Uterus (tissue), 4 donors: ENCODE data around the gene ADGRD2. TPM values are rescaled to one million over a fixed set of nuclear protein-coding genes. Genes with fewer than 3 reads are reported as not detected.

Experiments
- DNase-seq, 2 donors: peaks; one replicate each; pipeline ENCODE4 v3.0.0-alpha.2; 2019 to 2020
- H3K27ac ChIP-seq, 2 donors: fragments of 200-600 bp; sonication (generic); 1 replicate in 1 of 2; 2 replicates in 1 of 2; pipeline ENCODE4 v1.5.1; 2016 to 2018
- H3K27me3 ChIP-seq, 2 donors: fragments of 200-600 bp; sonication (generic); one replicate each; pipeline ENCODE4 v1.5.1; 2018 to 2019; ENCODE audit warnings: control low read depth in 1 of 2
- H3K36me3 ChIP-seq, 2 donors: fragments of 200-600 bp; sonication (generic); one replicate each; pipeline ENCODE4 v1.5.1; 2019; ENCODE audit warnings: control low read depth in 1 of 2
- H3K4me1 ChIP-seq, 2 donors: fragments of 200-600 bp; sonication (generic); one replicate each; pipeline ENCODE4 v1.5.1; 2018 to 2019; ENCODE audit warnings: control low read depth in 1 of 2
- H3K4me3 ChIP-seq, 2 donors: fragments of 200-600 bp; sonication (generic); 1 replicate in 1 of 2; 2 replicates in 1 of 2; pipeline ENCODE4 v1.5.1; 2018 to 2019; ENCODE audit warnings: mild to moderate bottlenecking in 1 of 2
- H3K9me3 ChIP-seq, 2 donors: fragments of 200-600 bp; sonication (generic); one replicate each; pipeline ENCODE4 v1.5.1; 2019; ENCODE audit warnings: control low read depth in 1 of 2
- CTCF ChIP-seq, 4 experiments: fragments of 200-600 bp in 2 of 4; fragments of 450-650 bp in 2 of 4; sonication (generic) in 2 of 4; IDR thresholded peaks; one replicate each; pipeline ENCODE4 v1.5.1; 2016 to 2019; ENCODE audit warnings: antibody characterized with exemption in 4 of 4, mild to moderate bottlenecking in 2 of 4, moderate library complexity in 1 of 4
- POLR2A ChIP-seq, 2 donors: fragments of 450-650 bp; IDR thresholded peaks; one replicate each; pipeline ENCODE4 v1.6.1; 2016; ENCODE audit warnings: antibody characterized with exemption in 2 of 2, mild to moderate bottlenecking in 1 of 2, moderate library complexity in 1 of 2
- intact Hi-C: fragments of 100-400 bp; cut with DNase I; formaldehyde crosslinking; loops from one replicate; pipeline ENCODE4 v1.15.1; 2023; ENCODE audit warnings: low total_unique reads
- total RNA-seq, 4 donors: library from RNA; depleted of rRNA in 3 of 4; stranded (reverse); fragments of >200 nt in 3 of 4; gene quantifications; one replicate each; pipeline versions ENCODE4 v1.1.0 to v1.2.4, GENCODE V29; 2014 to 2023
- donor health status: DM: yes; HTN: yes; CAD: no.

Gene ADGRD2
- total RNA-seq, 4 donors from 2014 or later, result 0.76 TPM; not detected in 3

- intact Hi-C loops, result no loop called here
- Histone ChIP-seq H3K4me1 (no peaks in the 10 kb centered on the region), H3K4me3 (no peak overlapping the region), H3K9me3 (no peaks in the 10 kb centered on the region), H3K27ac (no peak overlapping the region), H3K27me3 (peaks cover 5 to 20% of the 10 kb centered on the region in 2 donors), H3K36me3 (no peaks in the 10 kb centered on the region)
- DNase-seq, result no peak
- no peak for TF ChIP-seq POLR2A (IDR thresholded peaks at IDR 0.05)
- TF ChIP-seq CTCF (IDR thresholded peaks at IDR 0.05), result no peak
Measured at GRCh38 chr9:124475868-124476690, 25.8 kb downstream of the ADGRD2 start.

GRCh38 chr9:124477211-124477647, 27.0 kb downstream of the ADGRD2 start:
- peaks cover 5 to 20% of the 10 kb centered on the region in 2 donors for H3K27me3 ChIP-seq
- H3K4me3 ChIP-seq, result no peak overlapping the region
- no peak overlapping the region for H3K27ac ChIP-seq
- TF ChIP-seq CTCF (IDR thresholded peaks at IDR 0.05) (no peak), POLR2A (IDR thresholded peaks at IDR 0.05) (no peak)
- no peaks in the 10 kb centered on the region for H3K9me3 ChIP-seq
- no peaks in the 10 kb centered on the region for H3K36me3 ChIP-seq
- H3K4me1 ChIP-seq, result no peaks in the 10 kb centered on the region
- intact Hi-C loops, result no loop called here
- DNase-seq, result no peak

GRCh38 chr9:124477648-124478285, 27.5 kb downstream of the ADGRD2 start:
- Histone ChIP-seq H3K4me1 (no peaks in the 10 kb centered on the region), H3K9me3 (no peaks in the 10 kb centered on the region), H3K27me3 (peaks cover 5 to 20% of the 10 kb centered on the region in 2 donors), H3K4me3 (no peak overlapping the region), H3K27ac (no peak overlapping the region), H3K36me3 (no peaks in the 10 kb centered on the region)
- intact Hi-C loops, result no loop called here
- TF ChIP-seq POLR2A (IDR thresholded peaks at IDR 0.05) (no peak), CTCF (IDR thresholded peaks at IDR 0.05) (no peak)
- no peak for DNase-seq

GRCh38 chr9:124478354-124478753, 28.1 kb downstream of the ADGRD2 start:
- Histone ChIP-seq H3K4me1 (no peaks in the 10 kb centered on the region), H3K9me3 (no peaks in the 10 kb centered on the region), H3K27ac (no peak overlapping the region), H3K27me3 (peaks cover 5 to 20% of the 10 kb centered on the region in 2 donors), H3K36me3 (no peaks in the 10 kb centered on the region), H3K4me3 (no peak overlapping the region)
- no peak for DNase-seq
- intact Hi-C loops, result no loop called here
- TF ChIP-seq POLR2A (IDR thresholded peaks at IDR 0.05), result no peak
- no peak for TF ChIP-seq CTCF (IDR thresholded peaks at IDR 0.05)

- no peak overlapping the region for H3K4me3 ChIP-seq
- no peak overlapping the region for H3K27ac ChIP-seq
- H3K36me3 ChIP-seq, result no peaks in the 10 kb centered on the region
- no peaks in the 10 kb centered on the region for H3K4me1 ChIP-seq
- H3K27me3 ChIP-seq, result peaks cover 5 to 20% of the 10 kb centered on the region in 2 donors
- TF ChIP-seq POLR2A (IDR thresholded peaks at IDR 0.05), result no peak
- no peak for DNase-seq
- intact Hi-C loops, result no loop called here
- H3K9me3 ChIP-seq, result no peaks in the 10 kb centered on the region
Measured at GRCh38 chr9:124479371-124479770, 29.1 kb downstream of the ADGRD2 start.
